NCI-H1092 (cell line): ENCODE measurements around the gene UBR3.
"Not testable (repeated sequence)": the region's sequence is repeated elsewhere in the genome, so short reads cannot be mapped to it uniquely, and the experiment has no call there.

Experiments used
- DNase-seq: peaks from one replicate; lab custom pipeline; 2025; lab: John Stamatoyannopoulos, UW

Gene UBR3

GRCh38 chr2:170106102-170106840, 279.0 kb downstream of the UBR3 start:
- DNase-seq = no peak

DNA sequence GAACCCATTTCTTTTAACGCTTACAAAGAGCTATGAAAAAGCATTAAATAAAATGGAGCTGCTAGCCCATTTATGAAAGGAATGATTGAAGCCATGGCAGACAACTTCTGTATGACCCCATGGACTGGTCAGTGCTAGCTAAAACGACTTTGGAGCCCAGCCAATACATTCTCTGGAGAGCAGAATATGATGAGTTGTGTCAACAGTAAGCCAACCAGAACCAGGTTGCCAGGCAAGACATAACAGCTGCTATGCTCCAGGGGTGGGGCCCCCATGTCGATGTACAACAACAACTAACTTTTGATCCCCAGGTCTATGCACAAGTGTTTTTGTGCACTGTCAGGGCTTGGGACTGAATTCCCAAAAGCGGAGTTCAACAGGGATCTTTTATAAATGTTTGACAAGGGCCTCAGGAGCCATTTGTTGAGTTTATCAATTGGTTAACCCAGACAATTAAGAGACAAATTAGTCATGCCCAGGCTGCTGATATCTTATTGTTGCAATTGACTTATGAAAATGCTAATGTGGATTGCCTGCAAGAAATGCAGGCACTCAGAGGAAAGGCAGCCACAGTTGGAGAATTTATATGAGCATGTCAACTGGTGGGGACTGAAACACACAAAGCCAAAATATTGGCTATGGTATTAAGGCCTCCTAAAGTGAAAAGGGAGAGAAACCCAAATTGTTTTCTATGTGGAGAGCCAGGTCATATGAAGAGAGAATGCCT, 286.1 kb downstream of the UBR3 start:
- DNase-seq = no peak

GRCh38 chr2:170115501-170116229, 288.4 kb downstream of the UBR3 start:
- no peak for DNase-seq

DNA sequence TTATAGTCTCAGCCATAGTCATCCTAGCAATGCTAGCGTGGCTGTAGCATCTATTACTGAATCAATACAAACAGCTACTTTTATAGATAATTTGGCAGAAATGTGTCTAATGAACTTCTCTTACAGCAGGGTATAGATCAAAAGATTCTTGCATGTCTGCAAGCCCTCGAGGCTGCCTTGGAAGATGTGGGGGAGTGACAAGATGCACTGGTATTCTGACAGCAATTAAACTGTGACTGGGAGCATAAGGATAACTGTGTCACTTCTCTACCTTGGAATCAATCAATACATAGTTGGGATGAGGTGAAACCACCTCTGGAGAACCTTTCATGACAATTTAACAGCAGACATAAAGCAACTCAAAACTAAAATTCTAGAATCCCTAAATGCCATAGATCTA, 291.4 kb downstream of the UBR3 start:
- no peak for DNase-seq

DNA sequence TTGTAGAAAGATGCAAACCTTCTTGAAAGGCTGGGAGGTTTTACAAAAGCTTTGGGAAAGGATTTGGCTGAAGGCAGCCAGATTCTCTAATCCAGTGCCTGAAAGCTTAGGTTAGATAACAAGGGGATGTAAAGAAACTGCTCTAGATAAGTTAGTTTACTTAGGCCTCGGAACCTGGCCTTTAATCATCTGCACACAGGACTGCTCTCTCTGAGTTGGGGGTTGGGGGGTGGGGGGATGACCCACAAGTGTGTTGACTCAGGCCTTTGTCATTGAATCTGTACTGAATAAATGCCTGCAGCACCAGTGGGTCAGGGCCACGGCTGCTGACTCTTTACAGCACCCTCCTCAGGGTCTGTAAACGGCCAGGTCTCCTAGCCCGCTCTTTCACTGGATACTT, 292.1 kb downstream of the UBR3 start:
- DNase-seq = not testable (repeated sequence)

- DNase-seq = no peak
These were observed 294.4 kb downstream of the UBR3 start for GRCh38 chr2:170121689-170122088.

- DNase-seq = no peak
These were observed 295.8 kb downstream of the UBR3 start for GRCh38 chr2:170122883-170123547.

DNA sequence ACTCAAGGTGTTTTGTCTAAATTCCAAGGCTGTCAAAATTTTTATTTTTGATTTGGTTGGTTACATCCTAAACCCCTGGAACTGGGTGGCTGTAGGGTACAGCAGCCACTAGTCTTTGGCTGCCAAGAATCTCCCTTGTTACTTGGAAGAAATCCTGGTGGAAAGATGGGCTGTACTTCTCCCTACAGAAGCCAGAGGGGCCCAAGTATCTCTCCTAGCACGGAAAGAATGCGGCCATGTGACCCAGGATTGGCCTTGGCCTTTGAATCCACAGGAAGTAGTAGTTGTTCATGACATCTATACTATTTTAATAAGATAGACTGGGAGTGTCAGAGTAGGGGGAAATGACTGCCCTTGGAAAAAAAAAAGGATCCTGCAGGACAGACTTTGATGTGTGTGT, 296.3 kb downstream of the UBR3 start:
- no peak for DNase-seq

- not testable (repeated sequence) for DNase-seq
These were observed 299.0 kb downstream of the UBR3 start for GRCh38 chr2:170126138-170126728.
